Liver (tissue), 9 donors: ENCODE data around the gene F2RL1. TPM values are rescaled to one million over a fixed set of nuclear protein-coding genes. Genes with fewer than 3 reads are reported as not detected.

Experiments used
- DNase-seq: peaks from one replicate; pipeline ENCODE4 v3.0.0-alpha.2; 2017; ENCODE audit warnings: low spot score
- H3K27ac ChIP-seq, 2 donors: one replicate each; pipeline ENCODE4 v1.7.0; 2013; ENCODE audit warnings: inconsistent platforms in 2 of 2, low read length in 2 of 2, control low read depth in 1 of 2, low read depth in 1 of 2, mild to moderate bottlenecking in 1 of 2
- H3K27me3 ChIP-seq, 4 donors: one replicate each; pipeline versions ENCODE4 v1.6.1 to v1.7.0; 2013; ENCODE audit warnings: low read length in 3 of 4, inconsistent platforms in 1 of 4, mild to moderate bottlenecking in 1 of 4, moderate library complexity in 1 of 4; ENCODE audit not compliant: control insufficient read depth in 4 of 4, insufficient read depth in 4 of 4
- H3K36me3 ChIP-seq, 4 donors: one replicate each; pipeline versions ENCODE4 v1.6.1 to v1.7.0; 2013; ENCODE audit warnings: low read length in 3 of 4, mild to moderate bottlenecking in 3 of 4, low read depth in 1 of 4, moderate library complexity in 1 of 4; ENCODE audit not compliant: control insufficient read depth in 4 of 4, insufficient read depth in 3 of 4
- H3K4me1 ChIP-seq, 4 donors: one replicate each; pipeline versions ENCODE4 v1.6.1 to v1.7.0; 2013; ENCODE audit warnings: low read length in 3 of 4, mild to moderate bottlenecking in 3 of 4, moderate library complexity in 1 of 4; ENCODE audit not compliant: control insufficient read depth in 4 of 4, insufficient read depth in 4 of 4
- H3K4me3 ChIP-seq, 3 donors: one replicate each; pipeline versions ENCODE4 v1.6.1 to v1.7.0; 2013; ENCODE audit warnings: low read length in 3 of 3, control low read depth in 1 of 3, low read depth in 1 of 3, mild to moderate bottlenecking in 1 of 3
- H3K9ac ChIP-seq, 2 donors: one replicate each; pipeline ENCODE4 v1.7.0; 2013; ENCODE audit warnings: low read length in 2 of 2, mild to moderate bottlenecking in 2 of 2, moderate library complexity in 2 of 2, control low read depth in 1 of 2, low read depth in 1 of 2
- H3K9me3 ChIP-seq, 4 donors: one replicate each; pipeline versions ENCODE4 v1.6.1 to v1.7.0; 2013; ENCODE audit warnings: low read length in 3 of 4; ENCODE audit not compliant: control insufficient read depth in 4 of 4
- CTCF ChIP-seq: fragments of 150-350 bp; IDR thresholded peaks from 2 replicates; pipeline ENCODE4 v1.5.1; 2017; ENCODE audit warnings: improper control_type of control experiment, low read depth, low read length; ENCODE audit not compliant: missing input control
- EGR1 ChIP-seq, 2 donors: IDR thresholded peaks; 2 replicates each; pipeline ENCODE4 v1.6.1; 2016 to 2018; ENCODE audit warnings: antibody characterized with exemption in 2 of 2, low read depth in 2 of 2
- FOXA1 ChIP-seq: IDR thresholded peaks from 2 replicates; pipeline ENCODE4 v1.6.1; 2016; ENCODE audit warnings: antibody characterized with exemption
- FOXA2 ChIP-seq: IDR thresholded peaks from 2 replicates; pipeline ENCODE4 v1.6.1; 2016; ENCODE audit warnings: antibody characterized with exemption
- GABPA ChIP-seq, 2 donors: IDR thresholded peaks in 1 of 2; conservative IDR thresholded peaks in 1 of 2; 2 replicates each; pipeline ENCODE4 v1.6.1; 2016; ENCODE audit warnings: antibody characterized with exemption in 2 of 2, mild to moderate bottlenecking in 1 of 2, moderate library complexity in 1 of 2
- HNF4A ChIP-seq, 2 donors: conservative IDR thresholded peaks; 2 replicates each; pipeline ENCODE4 v1.6.1; 2016; ENCODE audit warnings: antibody characterized with exemption in 2 of 2, mild to moderate bottlenecking in 2 of 2
- HNF4G ChIP-seq: IDR thresholded peaks from 2 replicates; pipeline ENCODE4 v1.6.1; 2016; ENCODE audit warnings: antibody characterized with exemption
- JUND ChIP-seq, 2 donors: IDR thresholded peaks; 2 replicates each; pipeline ENCODE4 v1.6.1; 2016; ENCODE audit warnings: antibody characterized with exemption in 2 of 2
- NR2F2 ChIP-seq: IDR thresholded peaks from 2 replicates; pipeline ENCODE4 v1.6.1; 2016; ENCODE audit warnings: antibody characterized with exemption
- RAD21 ChIP-seq, 2 donors: IDR thresholded peaks; 2 replicates each; pipeline ENCODE4 v1.6.1; 2016; ENCODE audit warnings: antibody characterized with exemption in 2 of 2, mild to moderate bottlenecking in 2 of 2
- RXRA ChIP-seq, 2 donors: IDR thresholded peaks; 2 replicates each; pipeline ENCODE4 v1.6.1; 2017 to 2018; ENCODE audit warnings: antibody characterized with exemption in 2 of 2, mild to moderate bottlenecking in 1 of 2
- SP1 ChIP-seq: IDR thresholded peaks from 2 replicates; pipeline ENCODE4 v1.6.1; 2018; ENCODE audit warnings: antibody characterized with exemption, mild to moderate bottlenecking
- TAF1 ChIP-seq: conservative IDR thresholded peaks from 2 replicates; pipeline ENCODE4 v1.6.1; 2016; ENCODE audit warnings: antibody characterized with exemption, mild to moderate bottlenecking
- YY1 ChIP-seq: IDR thresholded peaks from 2 replicates; pipeline ENCODE4 v1.6.1; 2016; ENCODE audit warnings: antibody characterized with exemption, mild to moderate bottlenecking
- ZBTB33 ChIP-seq: IDR thresholded peaks from 2 replicates; pipeline ENCODE4 v1.6.1; 2016; ENCODE audit warnings: antibody characterized with exemption
- WGBS: extraction: QIAGEN DNeasy Blood & Tissue Kit; methylation state at CpG from one replicate; pipeline ENCODE4 v1.1.7; 2013; 5-methylcytosine and 5-hydroxymethylcytosine counted together
- polyA plus RNA-seq, 2 donors: library from polyadenylated mRNA; stranded (reverse) in 1 of 2; unstranded in 1 of 2; fragments of 200-250 nt in 1 of 2; fragments of >200 nt in 1 of 2; fragmentation: Nextera tagmentation in 1 of 2; extraction: Ambion mirVana in 1 of 2; gene quantifications; one replicate each; pipeline versions ENCODE4 v1.2.1 to v1.2.3, GENCODE V29; 2013 to 2015
- total RNA-seq, 2 donors: library from RNA; depleted of rRNA; stranded (reverse); fragments of >200 nt; gene quantifications; one replicate each; pipeline ENCODE4 v1.2.3, GENCODE V29; 2014
- TF ChIP-seq, protein P1 (sequence below): IDR thresholded peaks from 2 replicates; pipeline ENCODE4 v1.6.1; 2016; ENCODE audit warnings: antibody characterized with exemption, mild to moderate bottlenecking
- TF ChIP-seq, protein P2 (sequence below): IDR thresholded peaks from 2 replicates; pipeline ENCODE4 v1.6.1; 2016; ENCODE audit warnings: antibody characterized with exemption
- TF ChIP-seq, protein P3 (sequence below): IDR thresholded peaks from 2 replicates; pipeline ENCODE4 v1.6.1; 2016; ENCODE audit warnings: antibody characterized with exemption
- donor health status: healthy.
- donor health status: healthy.
- donor health status: healthy.
- donor health status: healthy.
- donor health status: healthy.

Gene F2RL1
- total and polyA plus RNA-seq, 4 donors: 3.1 to 8.9 (median 5.7) TPM

GRCh38 chr5:76845890-76846289 is 27.1 kb downstream of the F2RL1 start:
- Histone ChIP-seq H3K9me3 (no peaks in the 10 kb centered on the region), H3K4me3 (no peak overlapping the region), H3K27me3 (no peaks in the 10 kb centered on the region), H3K9ac (no peak overlapping the region), H3K27ac (no peak overlapping the region), H3K36me3 (no peaks in the 10 kb centered on the region), H3K4me1 (peaks cover 0 to 3% (median under 1%) of the 10 kb centered on the region in 4 donors)
- TF ChIP-seq, protein P1, sequence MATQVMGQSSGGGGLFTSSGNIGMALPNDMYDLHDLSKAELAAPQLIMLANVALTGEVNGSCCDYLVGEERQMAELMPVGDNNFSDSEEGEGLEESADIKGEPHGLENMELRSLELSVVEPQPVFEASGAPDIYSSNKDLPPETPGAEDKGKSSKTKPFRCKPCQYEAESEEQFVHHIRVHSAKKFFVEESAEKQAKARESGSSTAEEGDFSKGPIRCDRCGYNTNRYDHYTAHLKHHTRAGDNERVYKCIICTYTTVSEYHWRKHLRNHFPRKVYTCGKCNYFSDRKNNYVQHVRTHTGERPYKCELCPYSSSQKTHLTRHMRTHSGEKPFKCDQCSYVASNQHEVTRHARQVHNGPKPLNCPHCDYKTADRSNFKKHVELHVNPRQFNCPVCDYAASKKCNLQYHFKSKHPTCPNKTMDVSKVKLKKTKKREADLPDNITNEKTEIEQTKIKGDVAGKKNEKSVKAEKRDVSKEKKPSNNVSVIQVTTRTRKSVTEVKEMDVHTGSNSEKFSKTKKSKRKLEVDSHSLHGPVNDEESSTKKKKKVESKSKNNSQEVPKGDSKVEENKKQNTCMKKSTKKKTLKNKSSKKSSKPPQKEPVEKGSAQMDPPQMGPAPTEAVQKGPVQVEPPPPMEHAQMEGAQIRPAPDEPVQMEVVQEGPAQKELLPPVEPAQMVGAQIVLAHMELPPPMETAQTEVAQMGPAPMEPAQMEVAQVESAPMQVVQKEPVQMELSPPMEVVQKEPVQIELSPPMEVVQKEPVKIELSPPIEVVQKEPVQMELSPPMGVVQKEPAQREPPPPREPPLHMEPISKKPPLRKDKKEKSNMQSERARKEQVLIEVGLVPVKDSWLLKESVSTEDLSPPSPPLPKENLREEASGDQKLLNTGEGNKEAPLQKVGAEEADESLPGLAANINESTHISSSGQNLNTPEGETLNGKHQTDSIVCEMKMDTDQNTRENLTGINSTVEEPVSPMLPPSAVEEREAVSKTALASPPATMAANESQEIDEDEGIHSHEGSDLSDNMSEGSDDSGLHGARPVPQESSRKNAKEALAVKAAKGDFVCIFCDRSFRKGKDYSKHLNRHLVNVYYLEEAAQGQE: no peak
- TF ChIP-seq, protein P2, sequence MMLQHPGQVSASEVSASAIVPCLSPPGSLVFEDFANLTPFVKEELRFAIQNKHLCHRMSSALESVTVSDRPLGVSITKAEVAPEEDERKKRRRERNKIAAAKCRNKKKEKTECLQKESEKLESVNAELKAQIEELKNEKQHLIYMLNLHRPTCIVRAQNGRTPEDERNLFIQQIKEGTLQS: no peak
- TF ChIP-seq FOXA2 (no peak), TAF1 (no peak), HNF4G (no peak), GABPA (IDR thresholded peaks at IDR 0.05 in 1 of 2, conservative IDR thresholded peaks at IDR 0.05 in 1 of 2) (no peak), RAD21 (IDR thresholded peaks at IDR 0.05) (no peak), SP1 (no peak), YY1 (no peak), JUND (IDR thresholded peaks at IDR 0.05) (no peak), FOXA1 (no peak), HNF4A (conservative IDR thresholded peaks at IDR 0.05) (no peak), RXRA (IDR thresholded peaks at IDR 0.05) (no peak), CTCF (no peak), EGR1 (IDR thresholded peaks at IDR 0.05; ENCODE audit: low read depth in 2 of 2) (no peak), ZBTB33 (no peak), NR2F2 (no peak)
- TF ChIP-seq, protein P3, sequence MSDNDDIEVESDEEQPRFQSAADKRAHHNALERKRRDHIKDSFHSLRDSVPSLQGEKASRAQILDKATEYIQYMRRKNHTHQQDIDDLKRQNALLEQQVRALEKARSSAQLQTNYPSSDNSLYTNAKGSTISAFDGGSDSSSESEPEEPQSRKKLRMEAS: no peak
- DNase-seq: no peak
- 96% methylated on average over 3 of the region's 3 CpGs for WGBS
